Stimulated activated CD8-positive, alpha-beta memory T cell treated with anti-CD3 and anti-CD28 coated beads, Interleukin-7, amount 100 ng/mL, for 48 hours (primary cell): ENCODE results near the gene NPAS2.

Experiments
- DNase-seq, 2 donors: peaks; one replicate each; pipeline ENCODE4 v3.0.0-alpha.2; 2020; ENCODE audit warnings: low read depth in 1 of 2; ENCODE audit errors: extremely low read depth in 1 of 2

The NPAS2 gene

DNA sequence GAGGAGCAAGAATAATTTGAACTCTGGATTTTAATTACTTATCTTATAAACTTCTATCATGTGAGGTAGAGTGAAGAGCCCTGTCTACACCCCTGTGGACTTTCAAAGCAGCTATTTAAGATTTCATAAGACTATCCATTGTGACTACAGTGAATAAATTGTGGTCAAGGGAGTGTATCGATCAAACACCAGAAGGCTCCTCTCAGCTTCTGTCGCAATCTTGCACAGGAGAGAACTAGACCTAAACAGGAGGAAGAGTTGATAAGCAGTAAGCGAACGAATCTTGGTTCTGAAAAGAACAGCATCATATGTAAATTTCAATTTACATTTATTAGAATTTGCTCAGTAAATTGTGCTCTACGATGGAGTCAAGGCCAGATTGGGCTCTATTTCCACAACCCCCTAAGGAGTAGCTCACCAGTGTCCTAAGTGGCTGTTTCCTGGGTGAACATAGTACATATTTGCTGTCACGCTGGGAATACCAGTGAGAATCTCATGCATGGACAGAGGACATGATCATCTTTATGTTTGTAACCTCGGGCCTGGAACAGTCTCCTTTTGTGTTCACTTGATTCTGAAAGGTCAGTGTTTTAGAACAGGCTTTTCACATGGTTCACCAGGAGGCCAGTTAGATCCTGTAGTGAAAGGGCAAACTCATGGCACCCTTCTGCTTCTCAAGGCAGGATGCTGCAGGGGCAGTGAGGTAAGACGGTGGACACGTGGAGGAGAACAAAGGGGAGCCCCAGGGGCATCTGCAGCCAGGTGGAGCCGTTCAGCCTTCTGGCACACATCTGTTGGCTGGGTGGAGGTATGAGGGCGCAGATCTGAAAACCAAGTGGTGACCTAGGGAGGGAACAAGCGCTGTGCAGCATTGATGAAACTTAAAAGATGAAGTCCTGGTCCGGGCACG is 33.3 kb downstream of the NPAS2 start:
- DNase-seq = no peak

DNA sequence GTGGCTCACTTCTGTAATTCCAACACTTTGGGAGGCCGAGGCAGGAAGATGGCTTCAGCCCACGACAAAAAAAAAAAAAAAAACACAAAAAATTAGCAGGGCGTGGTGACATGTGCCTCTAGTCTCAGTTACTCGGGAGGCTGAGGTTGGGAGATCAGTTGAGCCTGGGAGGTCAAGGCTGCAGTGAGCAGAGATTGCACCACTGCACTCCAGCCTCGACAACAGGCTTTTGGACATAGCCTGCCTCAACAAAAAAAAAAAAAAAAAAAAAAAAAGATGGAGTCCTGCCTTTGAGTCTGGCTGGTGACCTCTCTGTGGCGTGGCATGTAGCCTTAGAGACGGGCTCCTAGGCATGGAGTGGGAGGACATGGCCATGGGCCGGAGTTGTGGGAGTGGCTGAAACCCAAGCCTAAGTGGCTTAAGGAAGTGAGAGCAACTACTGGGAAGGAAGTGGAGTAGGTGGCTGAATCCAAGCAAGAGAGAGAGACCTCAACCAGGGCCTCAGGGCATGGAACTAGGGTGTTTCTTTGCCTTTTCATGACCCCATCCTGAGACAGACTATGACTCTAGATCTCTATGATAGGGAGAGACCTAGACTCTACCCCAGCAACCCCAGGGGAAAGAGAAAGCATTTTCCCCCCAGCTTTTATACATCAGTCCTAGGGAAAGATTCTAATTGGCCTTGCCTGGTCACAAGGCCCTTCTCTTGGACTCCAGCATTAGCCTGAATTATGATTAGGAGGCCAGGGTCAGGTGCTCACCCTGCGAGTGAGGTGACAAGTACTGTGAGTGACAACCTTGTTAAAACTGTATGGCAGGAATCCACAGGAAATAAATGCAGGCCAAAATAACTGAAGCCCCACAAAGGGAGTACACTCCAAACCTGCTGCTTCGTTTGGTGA is 34.2 kb downstream of the NPAS2 start:
- no peak for DNase-seq

DNA sequence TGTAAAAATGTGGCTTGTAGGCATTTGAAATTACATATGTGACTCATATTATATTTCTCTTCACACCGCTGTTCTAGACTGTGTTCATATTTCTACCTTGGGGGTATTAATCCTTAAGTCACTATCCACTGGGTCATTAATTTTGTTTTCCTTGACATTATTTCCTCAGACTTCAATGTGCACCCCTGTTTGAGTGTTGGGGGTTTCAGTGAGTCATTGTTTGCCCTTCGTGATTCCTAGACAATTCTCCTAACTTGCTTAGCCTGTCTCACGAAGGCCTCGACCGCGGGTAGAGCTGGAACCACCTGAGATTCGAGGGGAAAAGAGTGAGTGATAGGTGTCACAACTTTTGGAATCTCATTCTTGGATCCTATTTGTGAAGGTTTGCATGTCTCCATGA is 35.1 kb downstream of the NPAS2 start:
- no peak for DNase-seq

DNA sequence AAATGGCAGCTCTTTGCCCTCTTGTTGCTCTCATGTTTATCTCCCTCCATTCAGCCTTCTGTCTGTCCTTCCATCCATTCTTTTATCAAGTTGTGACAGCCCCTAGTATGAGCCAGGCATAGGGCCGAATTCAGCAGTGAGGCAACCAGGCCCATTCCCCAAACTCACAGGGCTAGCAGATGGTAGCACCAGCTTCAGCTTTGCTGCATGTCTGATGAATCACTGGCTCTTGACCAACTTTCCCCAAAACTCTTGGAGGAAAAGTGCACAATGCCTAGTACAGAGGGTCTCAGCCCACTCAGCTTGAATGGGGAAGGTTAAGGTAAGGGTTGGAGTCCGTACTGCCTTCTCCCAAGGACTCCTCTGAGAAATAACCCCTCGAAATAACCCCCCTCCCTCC is 35.7 kb downstream of the NPAS2 start:
- no peak for DNase-seq

DNA sequence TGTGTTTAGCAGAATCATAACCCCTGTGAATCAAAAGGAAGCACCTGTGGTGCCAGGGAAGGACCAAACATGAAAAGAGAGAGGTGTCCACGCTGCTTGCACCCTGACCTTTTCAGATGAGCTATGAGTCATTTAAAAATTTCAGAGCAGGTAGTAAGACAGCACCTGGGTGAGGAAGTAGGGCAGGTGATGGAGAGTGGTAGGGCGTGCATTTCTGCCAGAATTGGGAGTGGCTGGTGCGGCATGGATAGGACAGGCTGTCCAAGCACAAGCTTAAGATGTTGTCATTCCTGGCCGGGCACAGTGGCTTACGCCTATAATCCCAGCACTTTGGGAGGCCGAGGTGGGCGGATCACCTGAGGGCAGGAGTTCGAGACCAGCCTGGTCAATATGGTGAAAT is 36.8 kb downstream of the NPAS2 start:
- no peak for DNase-seq

DNA sequence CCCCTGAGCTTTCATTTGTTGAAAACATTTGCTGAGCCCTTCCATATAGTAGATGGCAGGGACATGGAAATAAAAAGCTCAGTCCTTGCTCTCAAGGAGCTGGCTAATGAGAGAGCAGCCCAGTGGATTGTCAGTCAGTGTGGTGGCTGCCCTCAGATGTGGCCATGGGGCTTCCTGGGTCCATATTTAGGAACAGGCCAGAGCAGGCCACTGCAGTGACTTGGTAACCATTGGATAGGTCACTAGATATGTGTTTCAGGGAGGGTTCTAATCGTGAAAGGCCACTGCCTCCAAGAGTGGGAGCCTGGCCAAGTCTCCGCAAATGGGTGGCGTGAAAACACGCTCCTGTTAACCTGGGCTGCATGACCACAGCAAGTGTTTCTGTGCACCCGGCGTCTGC is 37.4 kb downstream of the NPAS2 start:
- no peak for DNase-seq

DNA sequence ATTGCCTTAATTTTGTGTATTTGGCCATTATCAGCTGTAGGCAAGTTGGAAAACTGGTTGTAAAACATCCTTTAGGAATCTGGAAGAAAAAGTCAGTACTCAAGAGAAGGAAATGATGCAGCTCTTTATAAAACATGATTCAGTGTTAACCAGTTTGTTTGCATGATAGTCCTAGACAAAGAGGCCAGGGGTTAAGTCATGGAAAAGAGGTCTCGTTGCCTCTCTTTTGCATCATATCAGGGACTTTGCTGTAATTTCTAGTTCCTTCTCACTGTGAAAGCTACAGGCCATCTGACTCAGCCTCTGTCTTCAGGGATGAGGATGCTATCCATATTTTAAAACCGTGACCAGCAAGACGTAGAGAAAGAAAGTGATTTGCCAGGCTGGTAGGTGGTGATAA is 38.0 kb downstream of the NPAS2 start:
- no peak for DNase-seq

DNA sequence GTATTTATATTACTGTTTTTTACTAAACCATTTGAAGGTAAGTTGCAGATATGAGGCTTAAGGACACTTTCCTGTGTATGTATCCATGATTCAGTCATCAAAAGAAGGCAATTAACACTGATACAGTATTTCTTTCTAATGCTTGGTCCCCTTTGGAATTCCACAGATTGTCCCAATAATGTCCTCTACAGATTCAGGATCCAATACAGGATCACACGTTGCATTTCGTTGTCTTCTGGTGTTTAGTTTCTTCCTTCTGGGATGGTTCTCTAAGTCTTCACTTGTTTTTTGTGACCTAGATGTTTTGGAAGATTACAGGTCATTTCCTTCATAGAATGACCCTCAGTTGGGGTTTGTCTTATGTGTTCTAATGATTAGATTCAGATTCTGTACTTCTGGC is 40.0 kb downstream of the NPAS2 start:
- DNase-seq = no peak

DNA sequence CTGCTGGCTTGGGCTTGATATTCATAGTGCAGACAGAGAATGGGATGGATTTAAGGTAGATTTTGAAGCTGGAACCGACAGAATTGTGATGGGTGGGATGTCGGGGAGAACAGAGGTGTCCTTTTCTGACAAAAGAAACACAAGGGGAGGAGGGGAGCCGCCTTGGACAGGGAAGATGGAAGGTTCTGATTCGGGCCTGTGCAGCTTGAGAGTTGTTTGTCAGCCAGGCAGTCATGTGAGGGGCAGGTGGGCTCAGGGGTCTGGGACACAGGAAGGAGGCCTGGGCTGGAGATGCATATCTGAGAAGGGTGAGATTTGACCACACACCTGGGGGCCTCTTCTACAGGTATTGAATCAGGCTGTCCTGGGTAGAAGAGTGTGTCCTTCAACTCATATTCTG is 41.4 kb downstream of the NPAS2 start:
- DNase-seq = no peak

DNA sequence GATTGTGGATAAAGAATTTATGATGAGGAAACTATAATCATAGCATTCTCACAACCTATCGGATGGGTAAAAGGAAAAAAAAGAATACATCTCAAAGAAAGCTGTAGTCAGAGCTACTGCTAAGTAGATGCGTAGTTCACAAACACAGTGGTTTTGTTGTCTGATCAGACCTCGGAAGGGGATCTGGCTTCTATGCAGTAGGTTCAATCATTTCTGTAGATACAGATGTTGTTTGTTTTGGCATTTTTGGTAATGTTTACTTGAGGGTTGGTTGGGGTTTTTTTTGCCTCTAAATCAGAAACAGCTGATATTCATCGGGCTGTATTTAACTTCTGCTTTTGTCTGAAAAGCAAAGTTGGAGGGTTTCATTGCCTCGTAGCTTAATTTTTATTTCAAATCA is 42.1 kb downstream of the NPAS2 start:
- DNase-seq = no peak

DNA sequence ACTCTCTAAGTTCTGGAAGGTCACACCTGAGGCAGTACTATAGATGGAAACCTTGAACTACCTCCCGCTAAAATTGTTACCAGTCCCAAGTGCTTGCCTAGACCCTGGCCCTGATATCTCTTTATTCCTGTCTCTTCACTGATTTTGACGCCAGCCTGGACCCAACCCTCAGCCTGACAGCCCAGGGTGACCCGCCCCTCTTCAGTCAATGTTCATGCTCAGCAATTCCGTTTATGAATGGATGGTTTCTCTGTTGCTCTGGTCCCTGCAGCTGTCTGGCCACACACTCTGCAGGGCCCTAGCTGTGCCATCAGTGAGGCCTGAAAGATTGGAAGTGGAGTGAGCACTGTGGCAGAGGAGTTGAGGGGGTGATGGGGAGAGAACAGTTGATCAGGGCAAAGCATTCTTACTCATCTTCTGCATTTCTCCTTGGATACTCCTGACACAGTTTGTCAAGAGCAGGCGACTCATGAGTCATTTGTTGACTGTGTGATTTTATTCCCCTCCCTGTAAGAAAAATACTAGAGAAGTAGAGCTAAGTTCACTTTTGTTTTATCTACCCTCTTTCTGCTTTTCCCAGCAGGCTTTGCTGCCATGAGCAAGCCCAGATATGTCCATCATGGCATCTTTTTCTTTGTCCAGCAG is 46.0 kb downstream of the NPAS2 start:
- DNase-seq = no peak

DNA sequence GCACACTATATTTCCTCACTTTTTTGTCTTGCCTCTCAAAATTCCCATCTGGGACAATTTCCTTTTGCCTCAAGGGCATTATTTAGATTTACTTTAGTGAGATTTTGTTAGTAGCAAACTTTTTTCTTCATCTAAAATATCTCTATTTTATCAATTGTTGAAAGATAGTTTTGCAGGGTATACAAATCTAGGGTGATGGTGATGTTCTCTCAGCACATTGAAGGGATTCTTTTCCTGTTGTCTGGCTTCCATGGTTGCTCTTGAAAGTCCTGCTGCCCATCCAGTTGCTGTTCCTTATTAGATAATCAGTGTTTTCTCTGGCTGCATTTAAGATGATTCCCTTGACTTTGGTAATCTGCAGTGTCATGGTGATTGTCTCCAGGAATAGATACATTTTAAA is 48.1 kb downstream of the NPAS2 start:
- no peak for DNase-seq

DNA sequence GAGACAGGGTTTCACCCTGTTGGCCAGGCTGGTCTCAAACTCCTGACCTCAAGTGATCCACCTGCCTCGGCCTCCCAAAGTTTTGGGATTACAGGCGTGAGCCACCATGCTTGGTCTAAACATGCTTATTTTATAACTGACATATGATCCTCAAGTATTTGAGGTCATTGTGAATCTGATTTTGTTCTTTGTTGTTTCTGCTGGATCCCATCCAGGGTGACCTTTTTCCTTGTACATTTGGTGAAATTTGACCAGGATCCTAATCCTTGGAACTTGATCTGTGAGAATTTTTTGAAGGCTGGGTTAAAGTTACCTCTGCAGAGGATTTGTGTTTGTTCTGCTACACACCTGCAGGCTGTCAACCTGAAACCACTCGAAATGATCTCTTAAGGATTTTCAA is 49.2 kb downstream of the NPAS2 start:
- no peak for DNase-seq

DNA sequence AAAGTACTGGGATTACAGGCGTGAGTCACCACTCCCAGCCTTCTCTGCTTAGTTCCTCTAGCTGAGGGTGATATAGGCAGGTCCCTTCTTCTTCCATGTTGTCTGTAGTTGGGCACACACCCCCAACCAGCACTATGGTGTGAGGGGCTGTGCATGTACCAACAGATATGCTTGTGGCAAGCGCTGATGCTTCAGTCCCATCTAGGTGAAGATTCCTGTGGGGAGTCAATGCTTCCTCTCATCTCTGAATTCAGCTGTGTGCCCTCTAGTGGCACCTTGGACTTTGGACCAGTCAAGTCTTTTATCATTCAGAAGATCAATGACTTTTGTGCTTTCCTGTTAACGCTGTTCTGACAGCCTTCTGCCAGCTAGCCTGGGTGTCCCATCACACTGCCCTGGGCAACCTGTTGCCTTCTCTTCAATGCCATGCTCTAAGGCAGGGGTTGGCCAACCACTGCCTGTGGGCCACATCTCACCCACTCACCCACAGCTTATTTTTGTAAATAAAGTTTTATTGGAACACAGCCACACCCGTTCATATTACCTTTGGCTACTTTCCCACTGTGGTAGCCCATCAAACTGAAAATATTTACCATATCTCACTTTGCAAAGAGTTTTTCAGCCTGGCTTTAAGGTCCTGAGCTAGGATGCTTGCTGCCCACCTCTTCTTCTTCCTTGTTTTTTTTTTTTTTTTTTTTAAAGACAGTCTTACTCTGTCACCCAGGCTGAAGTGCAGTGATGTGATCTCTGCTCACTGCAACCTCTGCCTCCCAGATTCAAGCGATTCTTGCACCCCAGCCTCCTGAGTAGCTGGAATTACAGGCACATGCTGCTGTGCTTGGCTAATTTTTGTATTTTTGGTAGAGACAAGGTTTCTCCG is 51.0 kb downstream of the NPAS2 start:
- DNase-seq = no peak

DNA sequence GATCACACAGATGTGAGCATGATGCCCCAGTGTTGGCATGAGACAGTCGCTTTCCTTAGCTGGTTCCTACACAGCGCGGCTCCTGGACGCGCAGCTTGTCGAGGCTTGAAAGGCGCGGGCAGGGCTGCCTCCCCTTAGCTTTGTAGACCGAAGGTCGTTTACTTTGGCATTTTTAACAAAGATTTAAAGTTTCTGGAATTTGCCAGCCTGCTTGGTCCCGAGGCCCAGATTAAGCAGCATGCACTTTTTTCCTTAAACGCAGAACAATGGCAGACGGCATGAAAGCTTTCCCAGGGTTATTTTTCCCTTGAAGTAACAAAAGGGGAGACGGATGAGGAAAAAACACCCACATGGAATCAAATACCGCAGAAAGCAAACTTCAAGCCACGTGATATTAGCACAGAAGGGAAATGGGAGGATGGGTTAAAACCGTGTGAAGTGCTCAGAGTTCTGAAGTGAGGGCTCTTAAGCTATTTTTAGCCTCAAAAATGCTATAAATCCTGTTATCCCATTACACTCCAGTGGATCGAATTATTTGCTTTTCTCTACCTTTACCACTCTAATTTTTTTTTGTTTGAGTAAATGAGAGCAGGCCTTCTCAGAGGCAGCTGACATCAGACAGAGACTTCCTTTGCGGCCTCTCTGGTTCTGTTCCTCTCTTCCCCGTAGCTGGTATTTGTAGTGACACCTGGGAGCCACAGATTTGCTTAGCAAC is 55.7 kb downstream of the NPAS2 start:
- no peak for DNase-seq

DNA sequence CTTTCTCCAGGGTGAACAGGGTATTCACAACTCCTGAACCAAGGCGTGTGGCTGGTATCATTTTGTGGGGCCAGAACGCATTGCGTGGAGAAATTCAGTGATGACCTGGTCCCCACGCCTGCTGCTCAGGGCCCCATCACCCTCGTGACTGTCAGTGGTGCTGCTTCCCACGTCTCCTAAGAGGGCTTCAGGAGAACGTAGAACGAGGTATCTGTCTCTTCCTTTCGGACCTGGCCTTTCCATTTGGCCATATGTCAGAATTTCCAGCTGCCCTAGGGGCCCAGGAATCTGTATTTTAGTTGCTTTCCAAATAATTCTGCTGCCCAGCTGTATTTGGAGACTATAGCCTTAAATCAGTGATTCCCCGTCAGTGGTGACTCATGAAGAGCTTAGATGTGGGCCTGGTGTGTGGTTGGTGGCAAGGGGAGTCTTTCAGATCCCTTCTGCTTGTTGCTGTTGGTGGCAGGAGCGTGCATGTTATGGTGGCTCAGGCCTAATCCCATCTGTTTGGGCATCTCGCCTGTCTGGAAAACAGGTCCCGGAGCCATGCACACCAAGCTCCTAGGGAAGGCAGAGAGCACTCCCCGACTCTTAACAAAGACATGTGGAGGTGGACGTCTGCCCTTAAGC is 56.4 kb downstream of the NPAS2 start:
- no peak for DNase-seq

DNA sequence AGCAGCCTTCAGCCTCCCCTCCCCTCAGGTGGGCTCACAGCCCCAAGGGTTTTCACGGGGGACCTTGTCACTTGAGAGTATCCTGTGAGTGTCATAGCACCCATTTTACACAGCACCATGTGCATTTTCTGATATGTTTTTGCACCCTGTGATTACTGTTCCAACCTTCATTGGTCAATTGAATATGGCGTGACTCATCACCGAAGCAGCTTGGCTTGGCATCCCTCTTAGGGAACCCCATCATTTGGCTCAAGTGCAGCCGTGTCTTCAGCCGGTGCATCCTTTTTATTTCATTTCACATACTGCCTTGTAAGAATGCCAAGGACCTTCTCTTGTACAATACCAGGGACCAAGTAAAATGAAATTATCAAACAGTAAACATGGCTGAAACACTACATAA is 57.6 kb downstream of the NPAS2 start:
- DNase-seq = no peak

DNA sequence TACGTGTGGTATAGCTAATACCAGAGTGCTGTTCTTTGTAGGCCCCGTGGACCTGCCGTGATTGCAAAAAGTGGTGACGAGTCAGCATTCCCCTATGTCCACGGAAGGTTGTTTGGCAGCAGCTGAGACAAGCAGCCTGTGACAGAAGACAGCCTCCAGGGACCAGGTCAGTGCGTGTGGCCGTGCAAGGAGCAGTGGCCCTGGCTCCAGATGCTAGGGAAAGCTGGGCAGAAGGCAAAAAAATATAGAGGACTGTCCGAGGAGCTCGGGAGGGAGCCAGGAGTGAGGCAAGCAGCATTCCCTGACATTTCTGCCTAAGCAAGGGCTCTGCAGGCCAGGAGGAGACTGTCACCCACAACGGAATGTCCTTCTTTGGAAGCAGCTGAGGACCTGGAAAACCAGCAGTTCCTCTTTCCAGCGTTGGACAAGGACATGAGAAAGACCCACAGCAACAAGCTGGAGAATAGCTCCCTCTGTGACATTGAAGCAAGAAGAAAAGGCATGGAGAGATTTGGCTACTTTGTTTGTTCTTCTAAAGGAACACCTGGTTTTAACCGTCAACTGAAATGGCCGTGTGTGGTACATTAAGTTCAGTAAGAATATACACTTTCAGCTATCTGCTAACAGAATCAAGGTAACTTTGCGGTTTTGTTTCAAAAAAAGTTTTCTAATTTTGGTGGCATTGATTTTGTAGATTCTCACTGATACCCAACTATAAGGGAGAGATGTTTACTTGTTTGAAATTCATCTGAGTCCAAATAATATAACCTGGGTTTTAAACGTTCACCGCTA is 58.3 kb downstream of the NPAS2 start:
- no peak for DNase-seq

DNA sequence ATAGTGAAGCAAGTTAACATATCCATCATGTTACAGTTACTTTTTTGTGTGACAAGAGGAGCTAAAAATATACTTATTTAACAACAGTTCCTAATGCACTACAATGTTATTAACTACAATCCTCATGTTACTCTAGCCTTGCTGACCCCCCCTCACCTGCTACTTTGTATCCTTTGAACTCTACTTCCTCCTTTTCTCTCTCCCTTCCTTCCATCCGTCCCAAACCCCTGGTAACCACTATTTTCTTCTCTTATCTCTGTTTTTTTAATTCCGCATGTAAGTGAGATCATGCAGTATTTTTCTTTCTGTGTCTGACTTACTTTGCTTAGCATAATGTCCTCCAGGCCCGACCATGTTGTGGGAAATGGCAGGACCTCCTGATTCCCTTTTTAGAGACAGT is 59.4 kb downstream of the NPAS2 start:
- DNase-seq = no peak
